ENCODE measurements around the gene EPDR1.
A peak's percentile ranks its signal among the peaks of the same experiment; 100 is the strongest.

Gene EPDR1

DNA sequence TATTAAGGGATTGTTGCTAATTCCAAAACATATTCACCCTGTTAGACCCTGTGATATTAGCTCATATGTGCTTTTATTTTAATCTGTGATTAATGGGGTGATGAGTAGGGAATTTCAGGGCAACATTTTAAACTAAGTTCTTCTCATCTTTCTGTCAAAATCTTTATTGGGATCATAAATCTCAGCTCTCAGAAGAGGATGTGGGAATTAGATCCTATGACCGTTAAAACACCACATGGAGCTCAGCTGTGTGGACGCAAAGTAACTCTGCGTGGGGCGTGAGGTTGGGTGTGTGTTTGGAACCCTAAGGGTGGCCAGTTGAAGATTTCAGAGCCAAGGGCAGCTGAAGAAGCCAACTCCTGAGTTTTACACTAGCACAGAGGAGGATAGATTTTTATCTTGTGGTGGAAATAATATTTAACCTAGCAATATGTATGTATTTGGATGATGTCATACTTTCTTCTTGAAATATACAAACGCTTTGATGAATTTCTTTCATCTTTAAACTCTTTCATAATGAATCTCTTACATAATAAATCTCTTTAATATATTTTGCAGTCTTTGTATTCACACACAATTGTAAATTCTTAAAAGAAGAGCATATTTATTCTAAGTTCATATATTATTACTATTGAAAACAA is 64.4 kb downstream of the EPDR1 start:
- DNase-seq: no peak

DNA sequence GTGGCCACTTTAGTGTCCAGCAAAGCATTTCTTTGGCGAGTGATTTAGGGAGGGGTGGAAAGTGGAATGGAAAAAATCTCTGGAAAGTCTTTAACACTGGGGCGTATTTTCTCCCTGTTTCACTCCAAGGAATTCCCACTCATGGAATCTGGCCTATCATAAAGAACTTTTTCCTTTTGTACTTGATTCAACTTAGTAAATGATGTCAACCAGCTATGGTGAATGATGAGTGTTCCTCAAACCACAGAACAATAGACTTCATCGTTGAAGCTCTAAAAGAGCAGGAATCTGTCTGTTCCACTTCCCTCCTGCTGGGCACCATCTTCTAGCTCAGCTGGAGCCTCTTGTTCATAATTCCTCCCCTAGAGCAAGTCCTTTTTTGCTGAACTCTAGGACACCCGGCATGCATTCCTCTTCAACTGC is 66.5 kb downstream of the EPDR1 start:
- peak; percentile 22 for DNase-seq

- DNase-seq: no peak
Measured at GRCh38 chr7:37987732-37988131, 67.3 kb downstream of the EPDR1 start.

GRCh38 chr7:37988721-37989650 is 68.5 kb downstream of the EPDR1 start:
- DNase-seq: no peak

DNA sequence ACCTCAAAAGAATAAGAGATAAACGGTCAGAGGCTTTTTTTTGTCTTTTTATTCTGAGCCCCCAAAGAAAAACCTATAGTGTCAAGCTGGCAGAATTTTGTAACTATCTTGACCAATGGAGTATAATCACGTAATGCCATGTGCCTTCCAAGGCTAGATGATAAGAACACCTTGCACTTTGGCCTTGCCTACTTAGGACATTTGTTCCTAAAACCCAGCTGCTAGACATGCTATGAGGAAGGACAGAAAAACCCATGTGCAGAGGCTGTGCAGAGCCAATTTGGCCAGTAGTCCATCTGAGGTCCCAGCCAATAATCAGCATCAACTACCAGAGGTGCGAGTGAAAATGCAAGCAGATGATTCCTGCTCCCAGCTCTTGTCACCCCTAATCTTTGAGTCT is 69.9 kb downstream of the EPDR1 start:
- no peak for DNase-seq

- no peak for DNase-seq
Measured at GRCh38 chr7:37993060-37993501, 72.6 kb downstream of the EPDR1 start.

DNA sequence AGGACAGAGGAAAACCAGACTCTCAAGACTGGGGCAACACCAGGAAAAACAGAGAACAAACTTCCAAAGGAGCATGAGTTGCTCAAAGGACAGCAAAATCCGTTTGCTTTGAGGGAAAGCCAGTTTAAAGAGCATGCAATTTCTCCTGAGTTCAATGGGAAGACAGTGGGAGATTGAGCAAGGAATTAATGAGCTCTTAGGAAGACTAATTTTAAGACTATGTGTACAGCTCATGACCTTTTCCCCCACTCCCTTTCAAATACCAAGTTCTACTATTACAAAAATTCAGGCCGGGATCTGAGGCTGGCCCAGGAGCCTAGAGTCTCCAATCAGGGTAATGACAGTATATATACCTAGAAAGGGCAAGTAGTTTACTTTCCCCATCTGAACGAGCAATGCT is 79.2 kb downstream of the EPDR1 start:
- DNase-seq: no peak

DNA sequence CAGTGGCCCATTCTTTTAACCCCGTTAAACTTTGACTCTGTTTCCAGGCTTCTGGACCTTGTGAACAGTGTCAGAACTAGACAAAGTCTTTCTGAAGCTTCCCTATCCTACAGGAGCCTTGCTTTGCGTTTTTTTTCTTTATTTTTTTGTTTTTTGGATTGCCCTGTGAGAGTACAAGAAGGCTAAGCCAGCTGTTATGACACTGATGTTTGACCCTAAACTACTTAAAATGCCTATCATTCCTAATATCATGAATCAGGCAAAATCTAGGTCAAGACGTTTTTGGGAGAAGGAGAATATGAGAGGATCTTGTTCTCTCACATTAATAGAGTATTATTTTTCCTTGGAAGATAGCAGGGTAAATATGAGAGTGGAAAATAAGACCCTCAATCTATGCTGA is 79.8 kb downstream of the EPDR1 start:
- DNase-seq: no peak
